Measurements from ENCODE around the gene PATL1.

Gene PATL1

GRCh38 chr11:59614277-59615119 is 54.3 kb downstream of the PATL1 start:
- DNase-seq = no peak

GRCh38 chr11:59611570-59612565 is 57.0 kb downstream of the PATL1 start:
- DNase-seq = no peak

- DNase-seq = no peak
Observed at GRCh38 chr11:59610289-59610688, 58.5 kb downstream of the PATL1 start.

GRCh38 chr11:59607703-59608454 is 61.0 kb downstream of the PATL1 start:
- no peak for DNase-seq

- no peak for DNase-seq
Observed at GRCh38 chr11:59602432-59602831, 66.4 kb downstream of the PATL1 start.

- no peak for DNase-seq
Observed at GRCh38 chr11:59601788-59602187, 67.0 kb downstream of the PATL1 start.

GRCh38 chr11:59600636-59601035 is 68.2 kb downstream of the PATL1 start:
- no peak for DNase-seq

GRCh38 chr11:59600234-59600633 is 68.6 kb downstream of the PATL1 start:
- no peak for DNase-seq

- no peak for DNase-seq
Observed at GRCh38 chr11:59598961-59599360, 69.9 kb downstream of the PATL1 start.

Measured in stimulated activated CD4-positive, alpha-beta T cell treated with anti-CD3 and anti-CD28 coated beads, Interleukin-4, amount 100 ng/mL, for 4 hours (primary cell).